Thoracic aorta (tissue), 2 donors: ENCODE data around the gene TYW1. TPM values are rescaled to one million over a fixed set of nuclear protein-coding genes. Genes with fewer than 3 reads are reported as not detected.
"Not testable (repeated sequence)": the region's sequence is repeated elsewhere in the genome, so short reads cannot be mapped to it uniquely, and the experiment has no call there.

ENCODE experiments used
- ATAC-seq: fragments of 150-250 bp; one replicate; pipeline ENCODE4 v1.8.0; 2017; ENCODE audit warnings: low read depth; ENCODE audit not compliant: insufficient number of reproducible peaks, low FRiP score
- DNase-seq: peaks from one replicate; pipeline ENCODE4 v3.0.0-alpha.2; 2020; ENCODE audit warnings: low spot score
- H3K27ac ChIP-seq, 2 donors: fragments of 200-600 bp; sonication (generic); 1 replicate in 1 of 2; 2 replicates in 1 of 2; pipeline ENCODE4 v1.5.1; 2016; ENCODE audit warnings: mild to moderate bottlenecking in 2 of 2, moderate library complexity in 2 of 2
- H3K27me3 ChIP-seq: fragments of 200-600 bp; sonication (generic); replicated peaks from 2 replicates; pipeline ENCODE4 v1.6.0; 2016; ENCODE audit warnings: mild to moderate bottlenecking; ENCODE audit not compliant: insufficient read depth
- H3K36me3 ChIP-seq: fragments of 200-600 bp; sonication (generic); one replicate; pipeline ENCODE4 v1.5.1; 2016
- H3K4me1 ChIP-seq, 2 donors: fragments of 200-600 bp; sonication (generic); 1 replicate in 1 of 2; 2 replicates in 1 of 2; pipeline versions ENCODE4 v1.5.1 to v1.6.0; 2016; ENCODE audit warnings: low read depth in 2 of 2, mild to moderate bottlenecking in 1 of 2; ENCODE audit not compliant: control insufficient read depth in 1 of 2
- H3K4me3 ChIP-seq: fragments of 200-600 bp; sonication (generic); 2 replicates; pipeline ENCODE4 v1.5.1; 2016; ENCODE audit warnings: mild to moderate bottlenecking
- H3K9me3 ChIP-seq: fragments of 200-600 bp; sonication (generic); 2 replicates; pipeline ENCODE4 v1.5.1; 2016
- total RNA-seq, 2 donors: library from RNA; depleted of rRNA; stranded (reverse); fragments of >200 nt; gene quantifications; one replicate each; pipeline versions ENCODE4 v1.1.0 to v1.2.3, GENCODE V29; 2016
- TF ChIP-seq, protein P1 (sequence below): fragments of 200-600 bp; sonication (generic); IDR thresholded peaks from one replicate; pipeline ENCODE4 v1.5.1; 2019; ENCODE audit warnings: antibody characterized with exemption

TYW1 gene
- total RNA-seq, 2 donors from 2014 or later, result 64.3 to 91.0 TPM

- peaks cover 41% of the 10 kb centered on the region for H3K36me3 ChIP-seq
- not testable (repeated sequence) for H3K4me1 ChIP-seq, DNase-seq, H3K4me3 ChIP-seq, H3K9me3 ChIP-seq, H3K27me3 ChIP-seq, H3K27ac ChIP-seq, ATAC-seq
These were observed 21.3 kb downstream of the TYW1 start for GRCh38 chr7:67017971-67018370.

- no peaks in the 10 kb centered on the region for H3K4me1 ChIP-seq
- DNase-seq (no peak), ATAC-seq (no peak)
- H3K4me3 ChIP-seq, result no peak overlapping the region
- H3K9me3 ChIP-seq, result no peaks in the 10 kb centered on the region
- peaks cover 41% of the 10 kb centered on the region for H3K36me3 ChIP-seq
- TF ChIP-seq, protein P1, sequence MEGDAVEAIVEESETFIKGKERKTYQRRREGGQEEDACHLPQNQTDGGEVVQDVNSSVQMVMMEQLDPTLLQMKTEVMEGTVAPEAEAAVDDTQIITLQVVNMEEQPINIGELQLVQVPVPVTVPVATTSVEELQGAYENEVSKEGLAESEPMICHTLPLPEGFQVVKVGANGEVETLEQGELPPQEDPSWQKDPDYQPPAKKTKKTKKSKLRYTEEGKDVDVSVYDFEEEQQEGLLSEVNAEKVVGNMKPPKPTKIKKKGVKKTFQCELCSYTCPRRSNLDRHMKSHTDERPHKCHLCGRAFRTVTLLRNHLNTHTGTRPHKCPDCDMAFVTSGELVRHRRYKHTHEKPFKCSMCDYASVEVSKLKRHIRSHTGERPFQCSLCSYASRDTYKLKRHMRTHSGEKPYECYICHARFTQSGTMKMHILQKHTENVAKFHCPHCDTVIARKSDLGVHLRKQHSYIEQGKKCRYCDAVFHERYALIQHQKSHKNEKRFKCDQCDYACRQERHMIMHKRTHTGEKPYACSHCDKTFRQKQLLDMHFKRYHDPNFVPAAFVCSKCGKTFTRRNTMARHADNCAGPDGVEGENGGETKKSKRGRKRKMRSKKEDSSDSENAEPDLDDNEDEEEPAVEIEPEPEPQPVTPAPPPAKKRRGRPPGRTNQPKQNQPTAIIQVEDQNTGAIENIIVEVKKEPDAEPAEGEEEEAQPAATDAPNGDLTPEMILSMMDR, result no peak
- no peaks in the 10 kb centered on the region for H3K27me3 ChIP-seq
- H3K27ac ChIP-seq, result no peak overlapping the region
These were observed 22.3 kb downstream of the TYW1 start for GRCh38 chr7:67018940-67019339.

GRCh38 chr7:67019562-67020390 is 23.1 kb downstream of the TYW1 start:
- no peaks in the 10 kb centered on the region for H3K4me1 ChIP-seq
- ATAC-seq, result no peak
- DNase-seq, result no peak
- H3K4me3 ChIP-seq, result no peak overlapping the region
- TF ChIP-seq, protein P1, result no peak
- H3K27ac ChIP-seq, result no peak overlapping the region
- H3K27me3 ChIP-seq, result no peaks in the 10 kb centered on the region
- peaks cover 41% of the 10 kb centered on the region for H3K36me3 ChIP-seq
- H3K9me3 ChIP-seq, result no peaks in the 10 kb centered on the region

- Histone ChIP-seq H3K27me3 (no peaks in the 10 kb centered on the region), H3K9me3 (no peaks in the 10 kb centered on the region), H3K4me3 (no peak overlapping the region), H3K27ac (no peak overlapping the region), H3K36me3 (peaks cover 41% of the 10 kb centered on the region), H3K4me1 (no peaks in the 10 kb centered on the region)
- ATAC-seq, result no peak
- DNase-seq, result no peak
- TF ChIP-seq, protein P1, result no peak
These were observed 24.6 kb downstream of the TYW1 start for GRCh38 chr7:67021260-67021659.

- peaks cover 41% of the 10 kb centered on the region for H3K36me3 ChIP-seq
- TF ChIP-seq, protein P1, result no peak
- no peak overlapping the region for H3K27ac ChIP-seq
- DNase-seq, result no peak
- ATAC-seq, result no peak
- no peaks in the 10 kb centered on the region for H3K4me1 ChIP-seq
- H3K27me3 ChIP-seq, result no peaks in the 10 kb centered on the region
- no peak overlapping the region for H3K4me3 ChIP-seq
- H3K9me3 ChIP-seq, result no peaks in the 10 kb centered on the region
These were observed 25.9 kb downstream of the TYW1 start for GRCh38 chr7:67022511-67022910.

DNA sequence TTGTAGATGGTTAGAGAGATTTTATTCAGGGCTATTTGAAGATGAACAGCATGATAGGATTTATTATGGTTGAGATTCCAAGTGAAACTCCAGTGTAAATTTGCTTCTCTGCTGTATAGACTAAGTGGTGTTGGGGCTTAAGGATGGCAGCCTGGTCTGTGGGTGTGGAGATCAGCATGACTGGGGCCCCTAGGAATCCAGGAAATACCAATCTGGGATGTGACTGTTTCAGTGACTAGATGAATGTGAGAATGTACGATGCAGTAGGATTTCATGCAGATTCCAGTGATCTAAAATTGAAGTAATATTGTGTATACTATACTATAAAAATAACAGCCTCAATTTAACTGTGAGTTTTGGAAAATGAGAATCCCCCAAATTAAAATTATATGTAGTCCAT is 28.8 kb downstream of the TYW1 start:
- not testable (repeated sequence) for H3K9me3 ChIP-seq, ATAC-seq, H3K4me1 ChIP-seq, DNase-seq, H3K27me3 ChIP-seq, H3K27ac ChIP-seq, H3K4me3 ChIP-seq
- peaks cover 22% of the 10 kb centered on the region for H3K36me3 ChIP-seq

DNA sequence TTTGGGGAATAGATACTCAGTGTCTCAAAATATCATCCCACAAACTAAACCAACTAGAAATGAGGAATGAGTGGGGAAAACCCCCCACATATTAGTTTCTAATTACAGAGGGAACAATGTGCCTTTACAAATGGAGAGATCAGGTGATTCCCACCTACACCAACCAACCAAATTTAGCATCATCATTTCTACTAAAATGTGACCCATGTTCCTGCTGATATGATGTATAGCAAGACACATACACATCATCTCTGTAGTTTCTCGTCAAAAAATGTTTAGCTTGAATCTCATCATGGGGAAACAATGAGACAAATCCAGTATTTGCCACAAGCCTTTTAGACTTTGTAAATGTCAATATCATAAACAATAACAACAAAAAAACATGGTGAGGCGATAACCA is 35.1 kb downstream of the TYW1 start:
- not testable (repeated sequence) for ATAC-seq, H3K27ac ChIP-seq, H3K36me3 ChIP-seq, H3K9me3 ChIP-seq, H3K4me3 ChIP-seq, DNase-seq, H3K27me3 ChIP-seq, H3K4me1 ChIP-seq
